SU-DHL-6 (cell line): ENCODE measurements around the gene FAM53A.

ENCODE experiments used
- H2AFZ ChIP-seq: fragments of 200-600 bp; sonication (generic); 2 replicates; pipeline ENCODE4 v1.6.1; 2014; ENCODE audit warnings: low read depth, mild to moderate bottlenecking, moderate library complexity, mixed read lengths, antibody characterized with exemption, low read length; ENCODE audit not compliant: severe bottlenecking
- H3F3A ChIP-seq: fragments of 200-600 bp; shearing (Covaris generic); 2 replicates; pipeline ENCODE4 v1.6.0; 2016; ENCODE audit warnings: antibody characterized with exemption, mild to moderate bottlenecking; ENCODE audit not compliant: insufficient read depth
- H3K27ac ChIP-seq: fragments of 200-600 bp; sonication (generic); 2 replicates; pipeline ENCODE4 v1.5.1; 2016; ENCODE audit warnings: low read depth, mild to moderate bottlenecking, low read length, moderate library complexity, mixed read lengths
- H3K27me3 ChIP-seq: fragments of 200-600 bp; sonication (generic), shearing (Covaris generic); 2 replicates; pipeline ENCODE4 v1.6.0; 2014; ENCODE audit warnings: mild to moderate bottlenecking, low read length
- H3K36me3 ChIP-seq: fragments of 200-600 bp; sonication (generic); 2 replicates; pipeline ENCODE4 v1.6.1; 2014; ENCODE audit warnings: mild to moderate bottlenecking, low read length, mixed read lengths
- H3K4me2 ChIP-seq: fragments of 300-600, 200-600 bp; shearing (Covaris generic), sonication (generic); 2 replicates; pipeline ENCODE4 v1.6.0; 2014; ENCODE audit warnings: low read length, low read depth, mild to moderate bottlenecking; ENCODE audit not compliant: poor library complexity, severe bottlenecking
- H3K4me3 ChIP-seq: fragments of 200-600 bp; sonication (generic); 2 replicates; pipeline ENCODE4 v1.5.1; 2014; ENCODE audit warnings: antibody characterized with exemption, low read length, mild to moderate bottlenecking, mixed read lengths; ENCODE audit not compliant: insufficient read depth, poor library complexity, severe bottlenecking
- H3K79me2 ChIP-seq: fragments of 200-600 bp; sonication (generic); 2 replicates; pipeline ENCODE4 v1.6.1; 2014; ENCODE audit warnings: mild to moderate bottlenecking, low read length, moderate library complexity; ENCODE audit not compliant: insufficient read depth
- H3K9ac ChIP-seq: fragments of 200-600 bp; sonication (generic); 2 replicates; pipeline ENCODE4 v1.7.0; 2014; ENCODE audit warnings: mild to moderate bottlenecking, low read length
- H3K9me2 ChIP-seq: fragments of 200-600 bp; sonication (generic); replicated peaks from 2 replicates; pipeline ENCODE4 v1.6.1; 2014; ENCODE audit warnings: low read length; ENCODE audit not compliant: insufficient read depth
- H3K9me3 ChIP-seq: fragments of 200-600 bp; sonication (generic); 2 replicates; pipeline ENCODE4 v1.6.1; 2014; ENCODE audit warnings: low read length, mixed read lengths; ENCODE audit not compliant: insufficient read depth
- H4K20me1 ChIP-seq: fragments of 200-600 bp; sonication (generic); 2 replicates; pipeline ENCODE4 v1.6.1; 2014; ENCODE audit warnings: low read depth, mild to moderate bottlenecking, antibody characterized with exemption, low read length, moderate library complexity, mixed read lengths
- EZH2phosphoT487 ChIP-seq: fragments of 200-600 bp; sonication (generic), shearing (Covaris generic); conservative IDR thresholded peaks from 2 replicates; pipeline ENCODE4 v1.6.1; 2018; ENCODE audit warnings: mild to moderate bottlenecking, antibody characterized with exemption, low read length, moderate library complexity, mixed read lengths
- TF ChIP-seq, protein P1 (sequence below): fragments of 200-600 bp; sonication (generic); IDR thresholded peaks from one replicate; pipeline ENCODE4 v1.5.1; 2017; ENCODE audit warnings: antibody characterized with exemption, mild to moderate bottlenecking, low read length, moderate library complexity; ENCODE audit not compliant: insufficient read depth, poor library complexity, severe bottlenecking

The FAM53A gene, protein sequence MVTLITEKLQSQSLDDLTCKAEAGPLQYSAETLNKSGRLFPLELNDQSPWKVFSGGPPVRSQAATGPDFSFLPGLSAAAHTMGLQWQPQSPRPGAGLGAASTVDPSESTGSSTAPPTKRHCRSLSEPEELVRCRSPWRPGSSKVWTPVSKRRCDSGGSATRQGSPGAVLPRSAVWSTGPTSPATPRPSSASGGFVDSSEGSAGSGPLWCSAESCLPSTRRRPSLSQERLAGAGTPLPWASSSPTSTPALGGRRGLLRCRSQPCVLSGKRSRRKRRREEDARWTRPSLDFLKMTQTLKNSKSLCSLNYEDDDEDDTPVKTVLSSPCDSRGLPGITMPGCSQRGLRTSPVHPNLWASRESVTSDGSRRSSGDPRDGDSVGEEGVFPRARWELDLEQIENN

GRCh38 chr4:1683736-1684505, at the start of gene FAM53A:
Gene FAM53A, minus strand, starts transcription at chr4:1684313. Its CDS starts 15,572 bp downstream, at chr4:1668741.
- Histone ChIP-seq H3K4me3 (peak within 1 kb of the TSS; percentile 46), H4K20me1 (no peaks in the 10 kb centered on the region), H3K36me3 (no peaks in the 10 kb centered on the region), H2AFZ (peak within 1 kb of the TSS; percentile 8), H3K27me3 (no peaks in the 10 kb centered on the region), H3K9me3 (no peaks in the 10 kb centered on the region), H3K9ac (peak within 1 kb of the TSS; percentile 29; the same call in 1 of the 2 replicates), H3K4me2 (peak within 1 kb of the TSS; percentile 27), H3F3A (peaks cover 16% of the 10 kb centered on the region), H3K79me2 (no peaks in the 10 kb centered on the region), H3K9me2 (no peaks in the 10 kb centered on the region), H3K27ac (no peak within 1 kb of the TSS)
- TF ChIP-seq EZH2phosphoT487 = no peak
- TF ChIP-seq, protein P1, sequence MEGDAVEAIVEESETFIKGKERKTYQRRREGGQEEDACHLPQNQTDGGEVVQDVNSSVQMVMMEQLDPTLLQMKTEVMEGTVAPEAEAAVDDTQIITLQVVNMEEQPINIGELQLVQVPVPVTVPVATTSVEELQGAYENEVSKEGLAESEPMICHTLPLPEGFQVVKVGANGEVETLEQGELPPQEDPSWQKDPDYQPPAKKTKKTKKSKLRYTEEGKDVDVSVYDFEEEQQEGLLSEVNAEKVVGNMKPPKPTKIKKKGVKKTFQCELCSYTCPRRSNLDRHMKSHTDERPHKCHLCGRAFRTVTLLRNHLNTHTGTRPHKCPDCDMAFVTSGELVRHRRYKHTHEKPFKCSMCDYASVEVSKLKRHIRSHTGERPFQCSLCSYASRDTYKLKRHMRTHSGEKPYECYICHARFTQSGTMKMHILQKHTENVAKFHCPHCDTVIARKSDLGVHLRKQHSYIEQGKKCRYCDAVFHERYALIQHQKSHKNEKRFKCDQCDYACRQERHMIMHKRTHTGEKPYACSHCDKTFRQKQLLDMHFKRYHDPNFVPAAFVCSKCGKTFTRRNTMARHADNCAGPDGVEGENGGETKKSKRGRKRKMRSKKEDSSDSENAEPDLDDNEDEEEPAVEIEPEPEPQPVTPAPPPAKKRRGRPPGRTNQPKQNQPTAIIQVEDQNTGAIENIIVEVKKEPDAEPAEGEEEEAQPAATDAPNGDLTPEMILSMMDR = no peak

DNA sequence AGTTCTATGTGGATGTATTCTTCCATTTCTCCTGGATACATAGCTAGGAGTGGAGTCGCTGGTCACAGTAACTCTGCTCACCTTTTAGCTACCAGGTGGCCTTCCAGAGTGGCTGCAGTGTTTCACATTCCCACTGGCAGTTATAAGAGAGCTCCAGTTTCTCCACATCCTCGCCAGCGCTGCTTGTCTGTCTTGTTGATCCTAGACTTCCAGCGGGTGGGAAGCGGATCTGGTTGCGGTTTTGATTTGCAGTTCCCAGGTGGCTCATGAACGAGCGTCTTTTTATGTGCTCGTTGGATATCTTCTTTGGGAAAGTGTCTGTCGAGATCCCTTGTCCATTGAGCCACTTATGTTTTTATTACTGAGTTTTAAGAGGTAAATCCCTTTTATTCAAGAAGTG, 48.8 kb upstream of the FAM53A start:
- Histone ChIP-seq H3K79me2 (peaks cover 44% of the 10 kb centered on the region), H3K9me2 (no peaks in the 10 kb centered on the region), H3F3A (no peaks in the 10 kb centered on the region), H2AFZ (no peak overlapping the region), H4K20me1 (peaks cover 11% of the 10 kb centered on the region; the same call in 1 of the 2 replicates), H3K4me3 (no peak overlapping the region), H3K27me3 (no peaks in the 10 kb centered on the region), H3K9me3 (peaks cover 7% of the 10 kb centered on the region; the same call in 1 of the 2 replicates), H3K27ac (no peak overlapping the region), H3K9ac (no peak overlapping the region), H3K4me2 (no peak overlapping the region), H3K36me3 (peaks cover 68% of the 10 kb centered on the region)
- TF ChIP-seq EZH2phosphoT487 = no peak
- TF ChIP-seq, protein P1 = no peak

DNA sequence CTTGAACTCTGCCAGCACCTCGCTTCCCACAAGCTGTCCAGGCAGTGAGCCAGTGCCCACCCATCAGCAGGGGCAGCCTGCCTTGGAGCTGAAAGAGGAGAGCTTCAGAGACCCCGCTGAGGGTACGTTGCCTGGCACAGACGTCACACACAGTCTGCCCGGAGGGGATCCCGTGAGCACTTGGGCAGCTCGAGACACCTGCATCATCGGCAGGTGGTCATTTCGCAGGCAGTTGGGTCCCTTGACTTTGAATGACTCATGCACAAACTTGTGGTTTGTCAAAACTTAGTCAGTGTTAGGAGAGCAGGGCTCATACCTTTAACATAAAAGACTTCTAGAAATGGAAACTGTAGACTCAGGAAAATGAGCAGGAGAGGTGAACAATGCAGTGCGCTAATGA, 47.1 kb upstream of the FAM53A start:
- H2AFZ ChIP-seq = no peak overlapping the region

More for the DNA sequence above, 47.1 kb upstream of the FAM53A start:
- H3F3A ChIP-seq = no peaks in the 10 kb centered on the region
- no peaks in the 10 kb centered on the region for H3K27me3 ChIP-seq
- peaks cover 14% of the 10 kb centered on the region; the same call in 1 of the 2 replicates for H4K20me1 ChIP-seq
- H3K9me2 ChIP-seq = no peaks in the 10 kb centered on the region
- peaks cover 59% of the 10 kb centered on the region for H3K36me3 ChIP-seq
- TF ChIP-seq, protein P1 = no peak
- H3K4me2 ChIP-seq = no peak overlapping the region
- no peak overlapping the region for H3K4me3 ChIP-seq
- H3K9ac ChIP-seq = no peak overlapping the region
- H3K79me2 ChIP-seq = peaks cover 62% of the 10 kb centered on the region
- no peaks in the 10 kb centered on the region for H3K9me3 ChIP-seq
- H3K27ac ChIP-seq = no peak overlapping the region
